22Rv1 (cell line): ENCODE data around the gene QKI.

ENCODE experiments used
- ZFX ChIP-seq: fragments of 450-650 bp; IDR thresholded peaks from 2 replicates; pipeline ENCODE4 v1.6.1; 2017; ENCODE audit warnings: antibody characterized with exemption, borderline replicate concordance
- TF ChIP-seq, protein P1 (sequence below): fragments of 450-650 bp; IDR thresholded peaks from 2 replicates; pipeline ENCODE4 v1.5.1; 2017; ENCODE audit warnings: mild to moderate bottlenecking

DNA sequence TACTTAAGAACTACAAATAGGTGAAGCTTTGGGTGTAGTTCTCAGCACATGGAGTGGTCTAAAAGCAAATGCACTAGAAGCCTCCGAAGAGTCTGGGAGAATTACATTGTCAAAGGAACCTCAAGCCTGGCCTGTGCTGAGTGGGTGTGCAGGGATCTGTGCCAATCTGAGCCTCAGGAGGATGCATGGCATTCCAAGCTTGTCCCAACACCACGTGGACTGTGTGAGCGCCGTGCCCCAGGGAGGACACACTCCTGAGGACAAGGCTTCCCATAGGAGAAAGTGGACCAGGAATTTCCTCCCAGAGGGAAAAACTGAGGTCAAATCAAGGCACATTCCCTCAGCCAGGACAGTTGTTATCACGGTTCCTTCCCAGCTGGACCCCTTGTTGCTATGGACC lies 185.8 kb downstream of the QKI start:
- TF ChIP-seq, protein P1, sequence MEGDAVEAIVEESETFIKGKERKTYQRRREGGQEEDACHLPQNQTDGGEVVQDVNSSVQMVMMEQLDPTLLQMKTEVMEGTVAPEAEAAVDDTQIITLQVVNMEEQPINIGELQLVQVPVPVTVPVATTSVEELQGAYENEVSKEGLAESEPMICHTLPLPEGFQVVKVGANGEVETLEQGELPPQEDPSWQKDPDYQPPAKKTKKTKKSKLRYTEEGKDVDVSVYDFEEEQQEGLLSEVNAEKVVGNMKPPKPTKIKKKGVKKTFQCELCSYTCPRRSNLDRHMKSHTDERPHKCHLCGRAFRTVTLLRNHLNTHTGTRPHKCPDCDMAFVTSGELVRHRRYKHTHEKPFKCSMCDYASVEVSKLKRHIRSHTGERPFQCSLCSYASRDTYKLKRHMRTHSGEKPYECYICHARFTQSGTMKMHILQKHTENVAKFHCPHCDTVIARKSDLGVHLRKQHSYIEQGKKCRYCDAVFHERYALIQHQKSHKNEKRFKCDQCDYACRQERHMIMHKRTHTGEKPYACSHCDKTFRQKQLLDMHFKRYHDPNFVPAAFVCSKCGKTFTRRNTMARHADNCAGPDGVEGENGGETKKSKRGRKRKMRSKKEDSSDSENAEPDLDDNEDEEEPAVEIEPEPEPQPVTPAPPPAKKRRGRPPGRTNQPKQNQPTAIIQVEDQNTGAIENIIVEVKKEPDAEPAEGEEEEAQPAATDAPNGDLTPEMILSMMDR = no peak
- TF ChIP-seq ZFX = no peak
